ENCODE results near the gene GPR161.

The GPR161 gene

DNA sequence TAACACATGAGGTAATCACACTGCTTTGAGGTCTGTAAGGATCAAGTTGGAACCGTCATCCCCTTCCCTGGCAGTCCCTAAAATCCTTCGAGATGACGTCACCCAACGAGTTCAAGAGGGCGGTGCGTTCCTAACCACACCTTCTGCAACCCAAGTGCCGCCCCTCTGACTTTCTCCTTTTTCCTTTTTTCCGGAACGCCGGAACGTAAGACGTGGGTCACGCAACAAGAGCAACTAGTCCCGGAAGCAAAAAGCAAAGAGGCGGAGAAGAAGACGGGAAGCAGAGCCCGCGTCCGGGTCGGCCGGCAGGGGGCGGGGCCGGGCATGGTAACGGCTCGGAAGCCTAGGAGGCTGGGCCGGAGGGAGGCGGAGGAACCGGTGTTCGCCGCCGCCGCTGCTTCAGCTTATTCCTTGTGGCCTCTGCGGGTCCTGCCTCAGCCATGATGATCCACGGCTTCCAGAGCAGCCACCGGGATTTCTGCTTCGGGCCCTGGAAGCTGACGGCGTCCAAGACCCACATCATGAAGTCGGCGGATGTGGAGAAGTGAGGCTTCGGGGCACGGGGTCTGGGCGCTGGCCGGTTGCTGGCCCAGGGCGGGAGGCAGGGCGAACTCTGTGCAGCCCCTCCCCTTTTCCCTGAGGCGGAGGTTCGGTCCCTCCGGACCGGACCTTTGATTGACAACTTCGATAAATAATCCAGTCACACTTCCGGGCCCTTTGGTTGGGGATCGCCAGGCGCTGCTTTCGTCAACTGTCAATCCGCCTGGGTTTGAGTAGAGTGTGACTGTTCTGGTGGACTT lies 42.1 kb upstream of the GPR161 start, which contains the start of gene TIPRL:
Gene TIPRL (plus strand): TSS at position 325 of the 800 bp plus-strand sequence. CDS start 116 bp downstream, at position 441.
- Histone ChIP-seq H3K79me2 (ENCODE audit: low read length) (peaks cover 44% of the 10 kb centered on the region), H4K20me1 (ENCODE audit: insufficient read depth, low read length) (no peaks in the 10 kb centered on the region), H3K4me1 (ENCODE audit: low read length) (peaks cover 10% of the 10 kb centered on the region), H3K27me3 (ENCODE audit: low read depth, low read length) (no peaks in the 10 kb centered on the region), H3K9ac (ENCODE audit: low read length) (peak within 1 kb of the TSS; percentile 86), H3K4me2 (ENCODE audit: low read length) (peak within 1 kb of the TSS; percentile 68), H2AFZ (ENCODE audit: low read depth, low read length) (peak within 1 kb of the TSS; percentile 85), H3K4me3 (ENCODE audit: low read length) (peak within 1 kb of the TSS; percentile 87), H3K36me3 (replicated peaks; ENCODE audit: low read depth, low read length) (peaks cover 2% of the 10 kb centered on the region), H3K9me3 (ENCODE audit: insufficient read depth, low read length) (no peaks in the 10 kb centered on the region), H3K27ac (ENCODE audit: low read length) (peak within 1 kb of the TSS; percentile 76)
- TF ChIP-seq EZH2phosphoT487 (IDR thresholded peaks at IDR 0.05; ENCODE audit: low read depth): no peak
- TF ChIP-seq, protein P1, sequence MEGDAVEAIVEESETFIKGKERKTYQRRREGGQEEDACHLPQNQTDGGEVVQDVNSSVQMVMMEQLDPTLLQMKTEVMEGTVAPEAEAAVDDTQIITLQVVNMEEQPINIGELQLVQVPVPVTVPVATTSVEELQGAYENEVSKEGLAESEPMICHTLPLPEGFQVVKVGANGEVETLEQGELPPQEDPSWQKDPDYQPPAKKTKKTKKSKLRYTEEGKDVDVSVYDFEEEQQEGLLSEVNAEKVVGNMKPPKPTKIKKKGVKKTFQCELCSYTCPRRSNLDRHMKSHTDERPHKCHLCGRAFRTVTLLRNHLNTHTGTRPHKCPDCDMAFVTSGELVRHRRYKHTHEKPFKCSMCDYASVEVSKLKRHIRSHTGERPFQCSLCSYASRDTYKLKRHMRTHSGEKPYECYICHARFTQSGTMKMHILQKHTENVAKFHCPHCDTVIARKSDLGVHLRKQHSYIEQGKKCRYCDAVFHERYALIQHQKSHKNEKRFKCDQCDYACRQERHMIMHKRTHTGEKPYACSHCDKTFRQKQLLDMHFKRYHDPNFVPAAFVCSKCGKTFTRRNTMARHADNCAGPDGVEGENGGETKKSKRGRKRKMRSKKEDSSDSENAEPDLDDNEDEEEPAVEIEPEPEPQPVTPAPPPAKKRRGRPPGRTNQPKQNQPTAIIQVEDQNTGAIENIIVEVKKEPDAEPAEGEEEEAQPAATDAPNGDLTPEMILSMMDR (IDR thresholded peaks at IDR 0.05; ENCODE audit: low read depth, low read length): peak; percentile 51

DNA sequence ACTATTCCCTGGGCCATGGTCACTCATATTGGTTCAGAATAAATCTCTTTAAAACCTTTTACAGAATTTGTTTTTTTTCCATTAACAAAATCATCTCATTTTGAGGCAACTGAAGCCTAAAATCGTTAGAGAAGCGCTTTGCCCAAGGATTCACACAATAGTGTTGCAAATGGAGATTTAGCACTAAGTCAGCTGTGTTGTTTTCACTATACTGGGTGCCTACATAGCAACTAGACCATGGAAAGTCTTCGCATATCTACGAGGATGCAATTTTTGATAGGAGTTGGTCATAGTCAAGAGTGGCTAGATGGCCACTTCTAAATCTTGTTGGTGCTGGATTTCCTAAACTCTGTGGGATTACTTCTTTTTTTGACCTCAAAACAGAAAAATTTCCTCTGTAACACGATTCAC lies 41.5 kb upstream of the GPR161 start:
- TF ChIP-seq EZH2phosphoT487 (IDR thresholded peaks at IDR 0.05; ENCODE audit: low read depth): no peak
- TF ChIP-seq, protein P1 (IDR thresholded peaks at IDR 0.05; ENCODE audit: low read depth, low read length): no peak
- Histone ChIP-seq H3K79me2 (ENCODE audit: low read length) (peaks cover 42% of the 10 kb centered on the region), H4K20me1 (ENCODE audit: insufficient read depth, low read length) (no peaks in the 10 kb centered on the region), H3K27ac (ENCODE audit: low read length) (peak overlapping the region; percentile 76), H3K4me1 (ENCODE audit: low read length) (peaks cover 10% of the 10 kb centered on the region), H3K27me3 (ENCODE audit: low read depth, low read length) (no peaks in the 10 kb centered on the region), H3K9me3 (ENCODE audit: insufficient read depth, low read length) (no peaks in the 10 kb centered on the region), H2AFZ (ENCODE audit: low read depth, low read length) (peak overlapping the region; percentile 85), H3K4me2 (ENCODE audit: low read length) (peak overlapping the region; percentile 68), H3K36me3 (replicated peaks; ENCODE audit: low read depth, low read length) (no peaks in the 10 kb centered on the region), H3K4me3 (ENCODE audit: low read length) (peak overlapping the region; percentile 87), H3K9ac (ENCODE audit: low read length) (peak overlapping the region; percentile 86)

DNA sequence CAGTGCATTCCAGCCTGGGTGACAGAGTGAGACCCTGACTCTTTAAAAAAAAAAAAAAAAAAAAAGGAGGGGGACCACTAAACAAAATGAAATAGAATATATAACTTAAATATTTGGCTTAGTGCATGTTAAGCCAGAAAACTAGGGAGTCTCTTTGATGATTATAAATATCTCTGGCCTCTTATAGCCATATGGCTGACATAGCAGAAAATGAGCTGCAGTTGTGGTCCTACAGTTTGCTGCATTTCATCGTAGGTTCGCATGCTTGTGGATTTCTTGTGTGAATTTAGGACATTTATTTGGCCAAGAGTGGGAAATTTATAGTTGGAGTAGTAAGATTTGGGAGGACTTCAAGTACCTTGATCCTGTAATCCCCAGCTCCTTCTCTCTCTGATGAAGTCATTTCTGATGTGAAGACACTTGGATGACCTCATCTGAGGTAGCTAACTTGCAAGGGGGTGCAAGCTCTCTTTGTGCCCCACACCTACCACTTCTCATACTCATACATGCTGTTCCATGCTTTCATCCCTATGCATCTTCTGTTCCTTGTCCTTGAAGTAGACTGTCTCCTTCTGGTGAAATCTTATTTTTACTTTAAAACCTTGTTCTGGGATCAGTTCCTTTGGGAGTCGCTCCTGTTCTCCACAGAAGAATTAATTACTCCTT lies 35.7 kb upstream of the GPR161 start:
- H3K4me3 ChIP-seq (ENCODE audit: low read length): no peak overlapping the region
- TF ChIP-seq, protein P1 (IDR thresholded peaks at IDR 0.05; ENCODE audit: low read depth, low read length): no peak
- no peak for TF ChIP-seq EZH2phosphoT487 (IDR thresholded peaks at IDR 0.05; ENCODE audit: low read depth)
- H3K9me3 ChIP-seq (ENCODE audit: insufficient read depth, low read length): no peaks in the 10 kb centered on the region
- H4K20me1 ChIP-seq (ENCODE audit: insufficient read depth, low read length): no peaks in the 10 kb centered on the region
- no peaks in the 10 kb centered on the region for H3K27me3 ChIP-seq (ENCODE audit: low read depth, low read length)
- peaks cover 16% of the 10 kb centered on the region for H3K4me1 ChIP-seq (ENCODE audit: low read length)
- no peaks in the 10 kb centered on the region for H3K36me3 ChIP-seq (replicated peaks; ENCODE audit: low read depth, low read length)
- no peak overlapping the region for H3K27ac ChIP-seq (ENCODE audit: low read length)
- no peaks in the 10 kb centered on the region for H3K79me2 ChIP-seq (ENCODE audit: low read length)
- no peak overlapping the region for H3K9ac ChIP-seq (ENCODE audit: low read length)
- no peak overlapping the region for H2AFZ ChIP-seq (ENCODE audit: low read depth, low read length)
- no peak overlapping the region for H3K4me2 ChIP-seq (ENCODE audit: low read length)

Data from OCI-LY3 (cell line).